Panc1 (cell line): Measurements from ENCODE around the gene RMC1. TPM values are rescaled to one million over a fixed set of nuclear protein-coding genes. Genes with fewer than 3 reads are reported as not detected.

ENCODE experiments used
- ATAC-seq: fragments of 200-7000 bp; cut with Tn5 transposase; 2 replicates; pipeline ENCODE4 v1.9.1; 2020; ENCODE audit warnings: mild to moderate bottlenecking, moderate library complexity
- BruUV-seq: library from RNA; stranded (reverse); fragments of 400-500 nt; replicated peaks from 2 replicates; lab custom pipeline; 2021; lab: Mats Ljungman, UMichigan
- CTCF ChIA-PET: fragments of 300-600 bp; sonication (Branson Sonifier 250); formaldehyde crosslinking; loops from one replicate; lab custom pipeline; 2022; ENCODE audit warnings: antibody characterized with exemption; lab: Charles Lee
- POLR2A ChIA-PET: fragments of 300-600 bp; sonication (Branson Sonifier 250); formaldehyde crosslinking; loops from one replicate; lab custom pipeline; 2022; ENCODE audit warnings: antibody characterized with exemption; lab: Charles Lee
- DNase-seq: peaks from one replicate; pipeline ENCODE4 v3.0.0-alpha.2; 2010; ENCODE audit warnings: low read depth, low spot score
- H3K27ac ChIP-seq: 2 replicates; pipeline ENCODE4 v1.5.1; 2011; ENCODE audit warnings: mild to moderate bottlenecking, low read length, inconsistent platforms
- H3K27me3 ChIP-seq: fragments of 200-500 bp; sonication (Bioruptor generic); 2 replicates; pipeline ENCODE4 v1.6.0; 2014; ENCODE audit warnings: low read length, inconsistent platforms; ENCODE audit not compliant: control insufficient read depth, insufficient read depth
- H3K36me3 ChIP-seq: fragments of 200-500 bp; sonication (Bioruptor generic); 2 replicates; pipeline ENCODE4 v1.5.1; 2014; ENCODE audit warnings: inconsistent platforms, mild to moderate bottlenecking, low read length, moderate library complexity; ENCODE audit not compliant: control insufficient read depth, insufficient read depth
- H3K4me1 ChIP-seq: 2 replicates; pipeline ENCODE4 v1.5.1; 2011; ENCODE audit warnings: inconsistent platforms, mild to moderate bottlenecking, low read length, moderate library complexity; ENCODE audit not compliant: control insufficient read depth, insufficient read depth
- H3K4me3 ChIP-seq, 2 experiments: 2 replicates each; pipeline ENCODE4 v1.5.1; 2011 to 2012; ENCODE audit warnings: low read depth in 2 of 2, low read length in 2 of 2, mild to moderate bottlenecking in 2 of 2, inconsistent platforms in 1 of 2, moderate library complexity in 1 of 2
- H3K9me3 ChIP-seq: fragments of 200-500 bp; sonication (Bioruptor generic); 2 replicates; pipeline ENCODE4 v1.5.1; 2014; ENCODE audit warnings: low read depth, mild to moderate bottlenecking, inconsistent platforms, low read length, moderate library complexity; ENCODE audit not compliant: control insufficient read depth, insufficient read depth
- CTCF ChIP-seq: fragments of 450-650 bp; IDR thresholded peaks from 2 replicates; pipeline ENCODE4 v1.5.1; 2017; ENCODE audit warnings: mild to moderate bottlenecking
- POLR2AphosphoS5 ChIP-seq: IDR thresholded peaks from 2 replicates; pipeline ENCODE4 v1.6.1; 2012; ENCODE audit warnings: mild to moderate bottlenecking, low read depth, low read length, moderate library complexity
- REST ChIP-seq, 2 experiments: IDR thresholded peaks; 2 replicates each; pipeline ENCODE4 v1.6.1; 2011 to 2012; ENCODE audit warnings: low read depth in 2 of 2, control low read depth in 1 of 2, low read length in 1 of 2, mild to moderate bottlenecking in 1 of 2, moderate library complexity in 1 of 2; ENCODE audit not compliant: insufficient read depth in 1 of 2
- SIN3A ChIP-seq: IDR thresholded peaks from 2 replicates; pipeline ENCODE4 v1.6.1; 2012; ENCODE audit warnings: low read depth, mild to moderate bottlenecking, low read length, moderate library complexity, borderline replicate concordance; ENCODE audit not compliant: insufficient read depth
- TCF7L2 ChIP-seq: IDR thresholded peaks from 2 replicates; pipeline ENCODE4 v1.6.1; 2011; ENCODE audit warnings: mild to moderate bottlenecking, low read depth, low read length, inconsistent platforms
- in situ Hi-C: cut with HindIII; loops from 2 replicates; pipeline ENCODE4 v1.10.0; 2016; ENCODE audit warnings: low sequenced_read_pairs, low pct_unique_long_range_greater_than_20kb
- intact Hi-C: fragments of 100-400 bp; cut with micrococcal nuclease; formaldehyde crosslinking; loops from one replicate; pipeline ENCODE4 v1.10.0; 2022; ENCODE audit not compliant: unreplicated experiment
- total RNA-seq: library from RNA; stranded (reverse); gene quantifications from one replicate; pipeline ENCODE4 v1.2.1, GENCODE V29; 2021; ENCODE audit not compliant: unreplicated experiment

RMC1 gene
- total RNA-seq, 1 experiment from 2014 or later, result 57.4 TPM

GRCh38 chr18:23479829-23480505, 23.3 kb upstream of the RMC1 start:
- no TSS peak for BruUV-seq
- POLR2A ChIA-PET, result no interaction called here
- H3K4me1 ChIP-seq, result no peaks in the 10 kb centered on the region
- DNase-seq (no peak), ATAC-seq (no peak)
- intact Hi-C loops, result no loop called here
- no peak for TF ChIP-seq POLR2AphosphoS5
- CTCF ChIA-PET, result no interaction called here
- no peak overlapping the region for H3K4me3 ChIP-seq
- peaks cover 24% of the 10 kb centered on the region for H3K36me3 ChIP-seq
- H3K27me3 ChIP-seq, result no peaks in the 10 kb centered on the region
- H3K9me3 ChIP-seq, result no peaks in the 10 kb centered on the region
- in situ Hi-C loops, result no loop called here
- H3K27ac ChIP-seq, result no peak overlapping the region

- in situ Hi-C loops (no loop called here), intact Hi-C loops (no loop called here)
- no TSS peak for BruUV-seq
- POLR2A ChIA-PET, result no interaction called here
- Histone ChIP-seq H3K4me3 (no peak overlapping the region), H3K27me3 (no peaks in the 10 kb centered on the region), H3K4me1 (peaks cover 8% of the 10 kb centered on the region), H3K36me3 (peaks cover 17% of the 10 kb centered on the region), H3K27ac (no peak overlapping the region), H3K9me3 (no peaks in the 10 kb centered on the region)
- CTCF ChIA-PET, result no interaction called here
- TF ChIP-seq POLR2AphosphoS5, result no peak
- TF ChIP-seq CTCF, result no peak
- TF ChIP-seq SIN3A, result no peak
- no peak for TF ChIP-seq REST (IDR thresholded peaks at IDR 0.05; ENCODE audit: insufficient read depth in 1 of 2, low read depth in 2 of 2, low read length in 1 of 2)
- TF ChIP-seq TCF7L2, result no peak
- DNase-seq, result no peak
- ATAC-seq, result no peak
Observed at GRCh38 chr18:23484561-23485182, 18.6 kb upstream of the RMC1 start.

GRCh38 chr18:23485386-23485785, 17.9 kb upstream of the RMC1 start:
- Histone ChIP-seq H3K9me3 (no peaks in the 10 kb centered on the region), H3K27ac (no peak overlapping the region), H3K4me3 (no peak overlapping the region), H3K4me1 (peaks cover 8% of the 10 kb centered on the region), H3K36me3 (peaks cover 10% of the 10 kb centered on the region; the same call in 1 of the 2 replicates), H3K27me3 (no peaks in the 10 kb centered on the region)
- ChIA-PET POLR2A (no interaction called here), CTCF (no interaction called here)
- intact Hi-C loops, result no loop called here
- in situ Hi-C loops, result no loop called here
- no peak for DNase-seq
- TF ChIP-seq CTCF, result no peak
- TF ChIP-seq POLR2AphosphoS5, result no peak
- no peak for TF ChIP-seq SIN3A
- TF ChIP-seq TCF7L2, result no peak
- TF ChIP-seq REST (IDR thresholded peaks at IDR 0.05; ENCODE audit: insufficient read depth in 1 of 2, low read depth in 2 of 2, low read length in 1 of 2), result no peak
- BruUV-seq, result no TSS peak
- no peak for ATAC-seq
